Trophoblast cell (in vitro differentiated cells and primary cell): ENCODE measurements around the gene TNFAIP1.
"Not testable (repeated sequence)": the region's sequence is repeated elsewhere in the genome, so short reads cannot be mapped to it uniquely, and the experiment has no call there.

Source experiments
- DNase-seq, 2 donors: peaks; one replicate each; pipeline ENCODE4 v3.0.0-alpha.2; 2016
- H2AFZ ChIP-seq: 2 replicates; pipeline ENCODE4 v1.6.1; 2013; ENCODE audit warnings: low read length, moderate library complexity, mild to moderate bottlenecking; ENCODE audit not compliant: insufficient read depth, poor library complexity
- H2AK5ac ChIP-seq: 2 replicates; pipeline ENCODE4 v1.6.1; 2013; ENCODE audit warnings: mild to moderate bottlenecking, low read length
- H2BK120ac ChIP-seq: 2 replicates; pipeline ENCODE4 v1.6.1; 2013; ENCODE audit warnings: low read length, mild to moderate bottlenecking, moderate library complexity; ENCODE audit not compliant: insufficient read depth, poor library complexity
- H2BK12ac ChIP-seq: 2 replicates; pipeline ENCODE4 v1.6.1; 2013; ENCODE audit warnings: mild to moderate bottlenecking, low read length, moderate library complexity
- H2BK5ac ChIP-seq: 2 replicates; pipeline ENCODE4 v1.6.1; 2013; ENCODE audit warnings: low read length, low read depth, moderate library complexity, mild to moderate bottlenecking; ENCODE audit not compliant: poor library complexity
- H3K14ac ChIP-seq: 2 replicates; pipeline ENCODE4 v1.6.1; 2013; ENCODE audit warnings: mild to moderate bottlenecking, low read length
- H3K18ac ChIP-seq: 2 replicates; pipeline ENCODE4 v1.6.1; 2013; ENCODE audit warnings: mild to moderate bottlenecking, low read length
- H3K23ac ChIP-seq: 2 replicates; pipeline ENCODE4 v1.6.1; 2013; ENCODE audit warnings: low read length
- H3K27ac ChIP-seq: 2 replicates; pipeline ENCODE4 v1.5.1; 2013; ENCODE audit warnings: low read depth, mild to moderate bottlenecking, inconsistent platforms, low read length, moderate library complexity
- H3K27me3 ChIP-seq: 2 replicates; pipeline ENCODE4 v1.6.1; 2013; ENCODE audit warnings: inconsistent platforms, mild to moderate bottlenecking, low read length, moderate library complexity; ENCODE audit not compliant: insufficient read depth
- H3K36me3 ChIP-seq, 2 experiments: 1 replicate in 1 of 2; 2 replicates in 1 of 2; pipeline ENCODE4 v1.6.1; 2013; ENCODE audit warnings: low read length in 2 of 2, mild to moderate bottlenecking in 2 of 2, moderate library complexity in 1 of 2; ENCODE audit not compliant: insufficient read depth in 2 of 2, control insufficient read depth in 1 of 2
- H3K4ac ChIP-seq: 2 replicates; pipeline ENCODE4 v1.6.1; 2013; ENCODE audit warnings: low read depth, mild to moderate bottlenecking, low read length, moderate library complexity
- H3K4me1 ChIP-seq, 2 experiments: 1 replicate in 1 of 2; 2 replicates in 1 of 2; pipeline ENCODE4 v1.6.1; 2013; ENCODE audit warnings: low read length in 2 of 2, mild to moderate bottlenecking in 2 of 2, moderate library complexity in 1 of 2; ENCODE audit not compliant: insufficient read depth in 2 of 2, control insufficient read depth in 1 of 2
- H3K4me2 ChIP-seq: 2 replicates; pipeline ENCODE4 v1.6.1; 2013; ENCODE audit warnings: inconsistent platforms, mild to moderate bottlenecking, low read length, moderate library complexity
- H3K4me3 ChIP-seq: 2 replicates; pipeline ENCODE4 v1.5.1; 2013; ENCODE audit warnings: mild to moderate bottlenecking, low read depth, low read length, inconsistent platforms
- H3K79me1 ChIP-seq: one replicate; pipeline ENCODE4 v1.6.1; 2013; ENCODE audit warnings: low read length
- H3K79me2 ChIP-seq: 2 replicates; pipeline ENCODE4 v1.6.1; 2013; ENCODE audit warnings: low read length, mild to moderate bottlenecking; ENCODE audit not compliant: control insufficient read depth, insufficient read depth, poor library complexity
- H3K9ac ChIP-seq: 2 replicates; pipeline ENCODE4 v1.6.1; 2013; ENCODE audit warnings: mild to moderate bottlenecking, low read length
- H3K9me3 ChIP-seq: 2 replicates; pipeline ENCODE4 v1.6.1; 2013; ENCODE audit warnings: low read depth, mild to moderate bottlenecking, control low read depth, inconsistent platforms, low read length; ENCODE audit not compliant: insufficient read depth
- H4K12ac ChIP-seq: 2 replicates; pipeline ENCODE4 v1.6.1; 2013; ENCODE audit warnings: low read depth, mild to moderate bottlenecking, low read length, moderate library complexity
- H4K8ac ChIP-seq: 2 replicates; pipeline ENCODE4 v1.6.1; 2013; ENCODE audit warnings: low read depth, mild to moderate bottlenecking, low read length, moderate library complexity
- H4K91ac ChIP-seq: one replicate; pipeline ENCODE4 v1.6.1; 2013; ENCODE audit warnings: low read depth, mild to moderate bottlenecking, low read length, moderate library complexity
- WGBS: extraction: QIAGEN DNeasy Blood & Tissue Kit; methylation state at CpG from one replicate; pipeline ENCODE4 v1.1.7; 2013; ENCODE audit warnings: missing lambda C conversion rate; ENCODE audit not compliant: insufficient read length, insufficient coverage; ENCODE audit errors: extremely low coverage; 5-methylcytosine and 5-hydroxymethylcytosine counted together

TNFAIP1 gene

DNA sequence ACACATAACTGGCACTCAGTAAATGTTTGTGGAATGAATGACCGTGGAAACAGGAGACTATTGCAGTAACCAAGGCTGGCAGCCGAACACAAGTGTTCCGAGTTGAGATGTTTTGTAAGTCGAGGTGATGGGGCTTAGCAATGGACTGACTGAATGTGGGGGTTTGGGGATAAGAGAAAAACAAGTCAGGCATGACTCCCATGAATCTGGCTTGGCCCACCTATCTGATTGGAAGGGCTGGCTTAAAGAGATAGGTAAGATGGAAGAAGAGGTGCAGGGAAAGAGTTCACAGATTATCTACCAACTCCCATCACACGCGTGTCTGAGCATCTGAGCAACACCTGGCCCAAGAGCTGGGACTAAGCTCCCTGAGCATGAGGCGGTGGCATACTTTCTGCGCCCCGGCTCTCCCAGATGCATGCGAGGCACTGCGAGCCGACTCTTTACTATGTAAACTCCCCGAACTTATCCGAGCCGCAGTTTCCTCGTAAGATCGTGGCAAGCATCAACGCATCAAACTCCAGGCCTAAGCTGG is 828 bp upstream of the TNFAIP1 start:
- Histone ChIP-seq H3K9me3 (peaks cover 2% of the 10 kb centered on the region), H3K36me3 (peaks cover 14 to 19% of the 10 kb centered on the region in 2 experiments), H3K4me3 (peak overlapping the region; percentile 94), H3K4me2 (peak overlapping the region; percentile 83), H4K91ac (peak overlapping the region; percentile 49), H3K23ac (no peak overlapping the region), H3K4me1 (peaks cover 20 to 25% of the 10 kb centered on the region in 2 experiments), H3K18ac (peak overlapping the region; percentile 79), H3K9ac (peak overlapping the region; percentile 81), H3K27me3 (no peaks in the 10 kb centered on the region), H2AK5ac (peak overlapping the region; percentile 51), H2BK120ac (peak overlapping the region; percentile 37), H3K14ac (peak overlapping the region; percentile 71), H2BK5ac (peak overlapping the region; percentile 42), H3K79me2 (peaks cover 22% of the 10 kb centered on the region), H2AFZ (peak overlapping the region; percentile 51), H3K4ac (peak overlapping the region; percentile 35), H4K12ac (no peak overlapping the region), H3K27ac (no peak overlapping the region), H3K79me1 (peaks cover 11% of the 10 kb centered on the region), H4K8ac (peak overlapping the region; percentile 78), H2BK12ac (no peak overlapping the region)
- no CpG with 5 or more reads among the region's 18 CpGs for WGBS
- peak in 1 of 2 donors; percentile 46 for DNase-seq

DNA sequence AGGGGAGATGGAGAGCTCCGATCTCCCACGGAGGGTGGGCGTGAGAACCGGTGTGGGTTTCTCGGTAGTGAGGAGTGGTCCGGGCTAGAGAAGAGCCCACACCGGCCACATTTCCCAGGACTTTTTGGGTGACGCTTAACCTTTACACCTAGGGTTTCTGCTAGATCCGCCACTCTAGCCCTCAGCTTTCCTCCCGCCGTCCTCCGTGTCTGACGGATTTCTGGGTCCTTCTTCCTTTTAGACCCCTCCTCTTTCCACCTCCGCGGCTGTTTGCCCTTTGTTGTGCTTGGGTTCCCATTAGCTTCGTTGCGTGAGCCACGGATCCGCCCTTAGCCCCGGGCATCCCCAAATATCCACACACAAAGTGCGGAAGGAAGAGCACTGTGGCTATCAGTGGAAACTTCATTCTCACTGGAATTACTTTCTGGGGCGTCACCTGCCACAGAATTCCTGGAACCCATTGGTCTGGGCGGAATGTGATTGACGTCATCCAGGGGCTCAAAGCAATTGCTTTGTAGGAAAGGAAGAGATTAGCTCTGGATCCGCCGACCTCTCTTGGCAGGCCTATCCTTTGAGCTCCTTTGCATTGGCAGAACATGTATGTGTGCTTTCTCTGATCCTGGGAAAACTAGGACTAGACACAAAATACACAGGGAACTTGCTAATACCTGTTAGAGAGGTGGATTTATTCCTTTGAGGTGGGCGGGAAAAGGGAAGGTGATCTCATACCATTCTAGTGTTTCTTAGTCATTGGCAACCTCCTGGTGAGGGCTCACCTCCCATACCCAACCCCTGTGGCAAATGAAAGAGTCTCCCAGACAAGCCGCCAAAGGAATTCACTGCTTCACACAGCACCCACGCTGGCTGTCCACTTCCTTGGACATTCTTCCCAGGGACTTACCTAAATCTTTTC is 654 bp downstream of the TNFAIP1 start:
- Histone ChIP-seq H3K18ac (peak overlapping the region; percentile 96), H3K9ac (peak overlapping the region; percentile 82), H2BK12ac (peak overlapping the region; percentile 78), H3K9me3 (peaks cover 4% of the 10 kb centered on the region), H3K4ac (peak overlapping the region; percentile 87), H3K79me2 (peaks cover 22% of the 10 kb centered on the region), H3K23ac (no peak overlapping the region), H3K4me3 (peak overlapping the region; percentile 89), H2AFZ (peak overlapping the region; percentile 85), H3K27me3 (no peaks in the 10 kb centered on the region), H2BK120ac (peak overlapping the region; percentile 95), H3K14ac (peak overlapping the region; percentile 97), H3K36me3 (peaks cover 26 to 29% of the 10 kb centered on the region in 2 experiments), H4K91ac (peak overlapping the region; percentile 99), H3K4me2 (peak overlapping the region; percentile 85), H4K12ac (peak overlapping the region; percentile 96), H4K8ac (peak overlapping the region; percentile 97), H3K4me1 (peaks cover 20 to 25% of the 10 kb centered on the region in 2 experiments), H3K79me1 (peaks cover 11% of the 10 kb centered on the region), H2BK5ac (peak overlapping the region; percentile 96), H2AK5ac (peak overlapping the region; percentile 97), H3K27ac (peak overlapping the region; percentile 96)
- peak; percentile 74 to 85 for DNase-seq
- WGBS = no CpG with 5 or more reads among the region's 29 CpGs

DNA sequence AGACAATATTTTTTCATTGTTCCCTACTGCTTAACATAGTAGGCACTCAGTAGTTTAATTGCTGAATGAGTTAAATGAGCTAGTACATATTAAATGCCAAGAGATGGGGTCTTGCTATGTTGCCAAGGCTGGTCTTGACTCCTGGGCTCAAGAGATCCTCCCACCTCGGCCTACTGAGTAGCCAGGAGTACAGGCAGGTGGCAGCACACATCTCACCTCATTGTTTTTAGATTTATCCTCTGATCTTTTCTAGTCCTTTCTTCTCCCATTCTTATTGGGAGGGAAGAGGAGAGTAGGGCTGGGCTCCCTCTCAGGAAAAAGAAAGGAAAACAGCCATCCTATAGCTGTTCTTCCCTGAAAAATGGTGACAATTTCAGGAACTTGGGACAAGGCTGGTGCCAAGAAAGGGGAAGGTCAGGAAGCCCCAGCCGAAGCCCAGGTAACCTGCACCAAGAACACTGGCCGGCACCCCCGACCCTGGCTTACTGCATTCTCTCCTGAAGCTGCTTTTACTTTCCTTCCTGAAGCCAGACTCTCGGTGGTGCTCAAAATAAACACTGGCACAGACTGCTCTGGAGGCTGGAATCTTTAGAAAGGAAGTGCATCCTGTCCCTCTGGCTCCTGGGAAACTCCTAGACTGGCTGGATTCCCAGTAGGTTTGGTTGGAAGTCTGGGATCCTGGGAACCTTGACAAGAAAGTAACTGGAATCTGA is 2.7 kb downstream of the TNFAIP1 start:
- no peak overlapping the region for H3K9ac ChIP-seq
- no CpG with 5 or more reads among the region's 5 CpGs for WGBS
- no peak overlapping the region for H3K23ac ChIP-seq

DNA sequence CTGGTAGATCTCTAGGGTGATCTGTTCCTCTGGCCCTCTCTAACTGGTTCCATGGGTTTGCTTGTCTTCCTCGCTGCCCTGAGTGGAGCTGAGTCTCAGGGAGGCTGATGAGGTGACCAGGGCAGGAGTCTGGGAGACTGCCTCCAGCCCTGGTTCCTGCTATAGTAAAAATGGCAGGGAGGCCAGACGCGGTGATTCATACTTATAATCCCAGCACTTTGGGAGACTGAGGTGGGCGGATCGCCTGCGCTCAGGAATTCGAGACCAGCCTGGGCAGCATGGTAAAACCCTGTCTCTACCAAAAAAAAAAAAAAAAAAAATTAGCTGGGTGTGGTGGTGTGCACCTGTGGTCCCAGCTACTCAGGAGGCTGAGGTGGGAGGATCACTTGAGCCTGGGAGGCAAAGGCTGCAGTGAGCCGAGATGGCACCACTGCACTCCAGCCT is 3.2 kb downstream of the TNFAIP1 start:
- not testable (repeated sequence) for H3K4me2 ChIP-seq, H3K23ac ChIP-seq, H2BK12ac ChIP-seq, H2AK5ac ChIP-seq, H2BK5ac ChIP-seq, H4K12ac ChIP-seq, H2AFZ ChIP-seq, H4K91ac ChIP-seq, H3K9ac ChIP-seq, DNase-seq, H3K14ac ChIP-seq, H3K18ac ChIP-seq, H3K27me3 ChIP-seq, H2BK120ac ChIP-seq, H3K9me3 ChIP-seq, H3K4me3 ChIP-seq
- Histone ChIP-seq H3K4ac (peak overlapping the region; percentile 38), H3K79me1 (peaks cover 11% of the 10 kb centered on the region), H4K8ac (peak overlapping the region; percentile 15), H3K27ac (peak overlapping the region; percentile 37), H3K36me3 (peaks cover 45 to 47% of the 10 kb centered on the region in 2 experiments), H3K79me2 (peaks cover 22% of the 10 kb centered on the region), H3K4me1 (peaks cover 20 to 25% of the 10 kb centered on the region in 2 experiments)
- no CpG with 5 or more reads among the region's 8 CpGs for WGBS

More for the DNA sequence above, 2.7 kb downstream of the TNFAIP1 start:
- Histone ChIP-seq H3K4me3 (no peak overlapping the region), H3K27me3 (no peaks in the 10 kb centered on the region), H2AK5ac (no peak overlapping the region), H4K8ac (peak overlapping the region; percentile 15), H3K27ac (peak overlapping the region; percentile 37), H2BK120ac (no peak overlapping the region), H3K79me1 (peaks cover 11% of the 10 kb centered on the region), H3K4me1 (peaks cover 20 to 25% of the 10 kb centered on the region in 2 experiments), H2BK12ac (no peak overlapping the region), H3K9me3 (peaks cover 2% of the 10 kb centered on the region), H4K91ac (no peak overlapping the region), H2BK5ac (no peak overlapping the region), H3K18ac (no peak overlapping the region), H3K79me2 (peaks cover 22% of the 10 kb centered on the region), H2AFZ (no peak overlapping the region), H3K4ac (peak overlapping the region; percentile 38), H3K4me2 (no peak overlapping the region), H3K36me3 (peaks cover 39 to 41% of the 10 kb centered on the region in 2 experiments), H4K12ac (no peak overlapping the region), H3K14ac (no peak overlapping the region)
- no peak for DNase-seq
